Measurements from ENCODE around the gene DES.
A peak's percentile ranks its signal among the peaks of the same experiment; 100 is the strongest.

Gene DES

GRCh38 chr2:219453671-219454590 is 35.8 kb downstream of the DES start:
- no peak for DNase-seq (ENCODE audit: low spot score)

DNA sequence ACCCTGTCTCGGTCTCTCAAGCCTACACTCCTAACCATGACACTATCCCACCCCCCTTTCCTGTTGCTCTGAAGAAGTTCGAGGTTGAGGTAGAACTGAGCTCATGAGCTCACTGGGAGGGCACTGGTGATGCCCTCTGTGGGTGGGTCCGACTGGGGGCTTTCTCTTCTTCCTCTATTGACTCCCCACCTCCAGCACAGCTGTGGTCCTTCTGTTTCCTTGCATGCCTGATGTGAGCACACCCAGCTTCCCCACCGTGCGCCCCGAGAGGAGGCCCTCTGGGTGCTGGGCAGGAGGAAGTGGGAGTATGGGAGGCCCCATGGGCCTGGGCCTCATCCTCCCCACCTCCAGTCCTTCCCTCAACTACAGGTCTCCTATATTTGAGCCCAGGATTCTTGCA is 37.4 kb downstream of the DES start:
- no peak for DNase-seq (ENCODE audit: low spot score)

DNA sequence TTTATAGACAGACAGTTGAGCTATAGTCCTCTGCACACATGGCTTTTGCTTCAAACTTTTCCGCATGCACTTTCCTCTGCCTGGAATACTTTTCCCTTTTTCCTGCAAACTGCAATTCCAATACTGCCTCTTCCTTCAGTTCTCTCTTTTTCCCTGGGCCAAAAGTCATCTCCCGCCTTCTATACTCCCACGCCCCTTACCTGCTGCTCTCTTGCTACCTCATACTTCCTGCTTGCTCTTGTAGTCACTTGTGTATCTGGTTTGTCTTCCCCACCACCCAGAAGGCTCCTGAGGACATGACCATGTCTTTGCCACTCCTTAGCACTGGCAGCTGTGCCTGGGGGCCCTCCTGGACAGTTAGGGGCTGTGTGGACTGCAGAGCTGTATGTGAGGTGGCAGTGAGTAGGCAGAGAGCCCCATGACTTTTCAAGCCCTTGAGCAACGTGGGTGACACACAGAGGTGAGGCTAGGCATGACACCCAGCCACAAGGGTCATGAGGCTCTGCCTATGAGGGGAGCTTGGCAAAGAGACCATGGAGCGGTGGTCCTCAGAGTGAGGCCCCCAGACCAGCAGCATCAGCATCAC is 39.7 kb downstream of the DES start:
- DNase-seq (ENCODE audit: low spot score) = no peak

- no peak for DNase-seq (ENCODE audit: low spot score)
These were observed 40.8 kb downstream of the DES start for GRCh38 chr2:219458996-219459395.

DNA sequence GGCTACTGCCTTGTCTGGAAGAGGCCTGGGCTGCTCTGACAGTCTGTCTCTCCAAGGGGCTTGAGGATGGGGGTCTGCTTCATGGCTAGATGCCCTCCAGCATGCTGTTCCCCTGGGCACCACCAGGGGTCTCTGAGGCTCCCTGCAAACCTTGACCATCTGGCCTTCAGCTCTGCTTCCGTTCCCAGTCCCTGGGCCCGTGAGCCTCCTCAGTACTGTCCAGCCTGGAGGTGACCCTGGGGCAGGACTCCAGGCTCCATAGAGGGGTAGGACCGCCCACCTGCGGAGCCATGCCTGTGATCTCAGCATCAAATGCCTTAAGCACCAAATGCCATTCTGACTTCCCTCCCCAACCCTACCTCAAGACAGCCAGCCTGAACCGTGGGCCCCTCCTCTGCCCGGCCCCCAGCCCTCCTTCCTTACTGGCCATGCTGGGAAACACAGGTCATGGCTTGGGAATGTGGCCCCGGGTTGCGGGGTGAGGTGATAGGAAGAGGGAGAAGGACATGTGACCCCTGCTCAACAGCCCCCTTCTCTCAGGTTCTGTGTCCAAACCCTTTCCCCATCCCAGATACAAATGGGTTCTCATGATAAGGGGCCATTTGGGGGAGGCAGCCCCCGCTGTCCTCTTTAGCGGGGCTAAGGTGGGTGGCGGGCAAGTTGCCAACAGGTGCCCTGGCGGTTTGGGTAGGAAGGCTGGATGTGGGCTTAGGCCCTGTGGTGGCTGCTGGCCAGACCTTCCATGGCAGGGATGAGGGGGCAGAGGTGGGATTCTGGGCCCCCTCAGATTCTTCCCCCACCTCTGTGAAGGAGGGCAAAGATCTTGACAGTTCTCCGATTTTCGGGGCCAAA is 41.5 kb downstream of the DES start:
- DNase-seq (ENCODE audit: low spot score) = peak; percentile 34

- no peak for DNase-seq (ENCODE audit: low spot score)
These were observed 42.3 kb downstream of the DES start for GRCh38 chr2:219460424-219460926.

DNA sequence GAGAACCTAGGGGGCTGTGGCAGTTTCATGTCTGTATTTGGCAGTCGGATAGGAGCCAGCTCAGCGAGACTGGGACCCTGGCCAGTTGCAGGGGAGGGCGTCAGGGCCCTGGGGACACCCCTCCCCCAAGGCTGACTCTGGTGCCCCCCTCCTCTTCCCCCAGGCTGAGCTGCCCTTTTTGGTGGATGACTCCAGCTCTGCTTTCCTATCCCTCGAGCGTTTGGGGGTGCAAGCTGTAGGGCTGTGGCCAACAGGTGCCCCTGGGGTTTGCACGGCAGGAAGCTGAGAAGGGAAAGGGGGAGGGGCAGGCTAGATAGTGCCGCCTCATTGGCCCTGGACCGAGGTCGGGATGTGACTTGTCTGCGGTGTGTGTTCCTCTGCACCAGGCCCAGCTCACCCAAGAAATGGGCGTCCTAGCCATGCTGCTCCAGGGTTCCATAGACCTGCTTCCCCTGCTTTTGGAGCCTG is 42.9 kb downstream of the DES start:
- no peak for DNase-seq (ENCODE audit: low spot score)

DNA sequence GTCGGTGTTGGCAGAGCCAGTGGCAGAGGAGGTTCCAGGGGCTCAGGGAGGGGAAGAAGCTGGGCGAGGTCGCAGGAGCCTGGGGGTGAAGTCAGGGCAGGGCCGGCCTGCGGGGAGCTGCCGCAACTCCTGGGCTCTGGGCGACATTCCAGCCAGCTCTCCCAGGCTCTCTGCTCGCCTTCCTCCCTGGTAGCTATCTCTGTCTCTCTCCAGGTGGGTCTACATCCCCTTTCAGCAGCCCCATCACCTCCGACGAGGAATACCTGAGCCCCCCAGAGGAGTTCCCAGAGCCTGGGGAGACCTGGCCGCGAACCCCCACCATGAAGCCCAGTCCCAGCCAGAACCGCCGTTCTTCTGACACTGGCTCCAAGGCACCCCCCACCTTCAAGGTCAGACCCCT is 43.5 kb downstream of the DES start:
- no peak for DNase-seq (ENCODE audit: low spot score)

- no peak for DNase-seq (ENCODE audit: low spot score)
These were observed 44.2 kb downstream of the DES start for GRCh38 chr2:219462349-219462748.

GRCh38 chr2:219464286-219465032 is 46.3 kb downstream of the DES start:
- no peak for DNase-seq (ENCODE audit: low spot score)

DNA sequence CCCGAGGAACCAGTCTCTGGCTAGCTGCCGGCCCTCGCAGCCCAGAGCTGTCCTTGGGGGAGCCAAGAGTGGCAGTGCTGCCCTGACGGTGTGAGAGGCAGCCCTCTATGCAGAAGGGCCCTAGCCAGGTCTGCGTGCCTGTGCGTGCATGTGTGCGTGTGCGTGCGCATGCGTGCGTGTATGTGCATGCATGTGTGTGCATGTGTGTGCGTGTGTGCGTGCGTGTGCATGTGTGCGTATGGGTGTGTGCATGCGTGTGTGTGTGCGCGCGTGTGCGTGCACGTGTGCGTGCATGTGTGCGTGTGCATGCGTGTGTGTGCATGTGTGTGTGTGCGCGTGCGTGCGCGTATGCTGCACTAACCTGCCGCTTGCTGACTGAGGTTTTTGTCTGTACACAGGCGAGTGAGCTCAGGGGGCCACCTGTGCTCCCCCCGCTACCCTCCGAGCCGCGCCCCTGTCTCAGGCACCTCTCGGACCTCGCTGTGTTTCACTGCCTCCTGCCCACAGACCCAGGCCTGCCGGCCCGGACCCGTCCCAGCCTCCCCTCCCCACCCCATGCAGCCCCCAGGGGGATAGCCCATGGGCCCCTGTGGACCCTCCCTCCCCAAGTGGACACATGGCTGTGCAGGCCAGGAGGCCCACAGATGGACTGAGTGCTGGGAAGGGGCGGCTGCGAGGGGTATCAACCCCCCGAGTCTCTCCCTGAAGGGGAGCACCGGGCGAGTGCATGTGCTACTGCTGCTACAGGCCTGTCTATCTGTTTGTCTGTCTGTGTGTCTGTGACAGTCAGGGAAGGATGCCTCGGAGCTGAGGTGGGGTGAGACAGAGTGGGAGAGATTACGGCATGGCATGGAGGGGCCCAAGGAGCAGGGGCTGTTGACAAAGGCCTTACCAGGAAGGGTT is 47.7 kb downstream of the DES start:
- no peak for DNase-seq (ENCODE audit: low spot score)

DNA sequence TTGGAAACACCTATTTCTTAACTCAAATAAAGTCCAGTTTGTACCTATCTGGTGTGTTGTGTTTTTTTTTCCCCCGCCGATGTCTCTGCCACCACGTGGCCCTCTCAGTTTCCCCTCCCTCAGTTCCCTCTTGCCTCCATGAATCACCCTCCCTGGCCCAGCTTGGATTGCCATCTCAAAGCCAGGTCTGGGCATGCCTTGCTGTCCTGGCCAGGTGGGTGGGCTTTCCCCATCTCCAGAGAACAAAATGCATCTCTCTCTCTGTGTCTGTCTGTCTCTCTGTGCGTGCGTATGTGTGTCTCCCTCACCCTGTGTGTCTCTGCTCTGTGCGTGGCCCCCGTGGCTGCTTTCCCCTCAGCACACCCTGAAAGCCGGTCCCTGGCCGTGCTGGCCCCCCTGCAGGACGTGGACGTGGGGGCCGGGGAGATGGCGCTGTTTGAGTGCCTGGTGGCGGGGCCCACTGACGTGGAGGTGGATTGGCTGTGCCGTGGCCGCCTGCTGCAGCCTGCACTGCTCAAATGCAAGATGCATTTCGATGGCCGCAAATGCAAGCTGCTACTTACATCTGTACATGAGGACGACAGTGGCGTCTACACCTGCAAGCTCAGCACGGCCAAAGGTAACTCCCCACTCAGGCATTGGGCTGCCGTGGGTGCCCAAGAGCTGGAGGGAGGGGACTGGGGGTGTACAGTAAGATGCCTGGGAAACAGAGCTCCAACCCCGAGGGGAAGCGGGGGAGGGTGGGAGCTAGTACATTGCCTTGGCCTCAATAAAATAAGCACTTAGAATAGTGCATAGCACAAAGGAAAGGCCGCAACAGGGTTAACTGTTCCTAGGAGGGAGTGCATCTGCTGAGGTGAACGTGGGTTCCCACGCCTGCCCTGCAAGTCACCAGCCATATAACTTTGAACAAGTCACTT is 48.9 kb downstream of the DES start:
- no peak for DNase-seq (ENCODE audit: low spot score)

- no peak for DNase-seq (ENCODE audit: low spot score)
These were observed 49.5 kb downstream of the DES start for GRCh38 chr2:219467736-219468075.

GRCh38 chr2:219468410-219469185 is 50.4 kb downstream of the DES start:
- no peak for DNase-seq (ENCODE audit: low spot score)

- no peak for DNase-seq (ENCODE audit: low spot score)
These were observed 51.1 kb downstream of the DES start for GRCh38 chr2:219469186-219469724.

GRCh38 chr2:219470429-219470828 is 52.3 kb downstream of the DES start:
- no peak for DNase-seq (ENCODE audit: low spot score)

DNA sequence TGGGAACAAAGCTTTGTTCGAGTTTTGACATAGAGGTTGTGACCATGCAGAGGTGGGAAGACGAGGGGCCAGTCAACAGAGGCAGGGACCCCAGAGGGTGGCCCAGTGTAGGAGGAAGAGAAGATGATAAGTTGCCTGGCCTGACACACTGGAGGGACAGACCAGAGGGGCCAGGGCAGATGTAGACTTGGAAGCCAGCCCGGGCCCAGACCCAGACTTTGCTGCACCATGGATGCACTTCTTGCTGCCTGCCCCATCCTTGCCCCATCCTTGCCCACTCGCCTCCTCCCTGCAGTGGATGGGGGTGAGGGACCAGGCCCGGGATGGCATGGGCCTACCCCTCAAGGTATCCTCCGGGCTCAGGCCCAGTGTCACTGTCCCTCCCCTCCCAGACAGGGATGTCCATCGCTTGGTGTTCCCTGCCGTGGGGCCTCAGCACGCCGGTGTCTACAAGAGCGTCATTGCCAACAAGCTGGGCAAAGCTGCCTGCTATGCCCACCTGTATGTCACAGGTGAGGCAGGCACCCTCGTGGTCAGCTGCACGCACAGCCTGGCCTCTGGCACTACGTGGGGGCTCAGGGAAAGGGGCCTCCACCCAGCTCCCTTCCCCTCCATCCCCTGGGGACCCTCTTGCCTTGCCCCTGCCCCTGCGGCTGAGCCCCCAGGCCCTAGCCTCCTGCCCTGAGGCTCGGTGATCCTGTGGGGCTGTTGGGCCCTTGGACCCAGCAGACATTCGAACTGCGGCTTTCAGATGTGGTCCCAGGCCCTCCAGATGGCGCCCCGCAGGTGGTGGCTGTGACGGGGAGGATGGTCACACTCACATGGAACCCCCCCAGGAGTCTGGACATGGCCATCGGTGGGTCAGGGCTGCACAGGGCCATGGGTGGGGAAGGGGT is 53.5 kb downstream of the DES start:
- DNase-seq (ENCODE audit: low spot score) = no peak

Measured in CD4-positive, alpha-beta T cell treated with Interleukin-2 at 100 ng/mL for 4 hours (primary cell).